Skeletal muscle tissue (tissue), 4 donors: ENCODE data around the gene DCDC2C. TPM values are rescaled to one million over a fixed set of nuclear protein-coding genes. Genes with fewer than 3 reads are reported as not detected.

ENCODE experiments used
- H3K27ac ChIP-seq: one replicate; pipeline ENCODE4 v1.7.0; 2013; ENCODE audit warnings: mild to moderate bottlenecking, low read depth, low read length, inconsistent platforms
- H3K27me3 ChIP-seq, 3 donors: one replicate each; pipeline ENCODE4 v1.7.0; 2013; ENCODE audit warnings: low read length in 3 of 3; ENCODE audit not compliant: control insufficient read depth in 3 of 3, insufficient read depth in 3 of 3
- H3K36me3 ChIP-seq, 3 donors: one replicate each; pipeline ENCODE4 v1.7.0; 2013; ENCODE audit warnings: low read length in 3 of 3; ENCODE audit not compliant: control insufficient read depth in 3 of 3, insufficient read depth in 3 of 3
- H3K4me1 ChIP-seq, 3 donors: one replicate each; pipeline ENCODE4 v1.7.0; 2013; ENCODE audit warnings: low read length in 3 of 3, mild to moderate bottlenecking in 3 of 3; ENCODE audit not compliant: control insufficient read depth in 3 of 3, insufficient read depth in 3 of 3
- H3K4me3 ChIP-seq, 3 donors: one replicate each; pipeline ENCODE4 v1.7.0; 2013; ENCODE audit warnings: low read length in 3 of 3
- H3K9ac ChIP-seq, 3 donors: one replicate each; pipeline ENCODE4 v1.7.0; 2013; ENCODE audit warnings: low read length in 3 of 3, mild to moderate bottlenecking in 3 of 3, moderate library complexity in 2 of 3, low read depth in 1 of 3
- H3K9me3 ChIP-seq, 3 donors: one replicate each; pipeline ENCODE4 v1.7.0; 2013; ENCODE audit warnings: low read length in 3 of 3; ENCODE audit not compliant: control insufficient read depth in 3 of 3
- total RNA-seq: library from RNA; depleted of rRNA; stranded (reverse); fragments of >200 nt; gene quantifications from one replicate; pipeline ENCODE4 v1.2.3, GENCODE V29; 2014
- donor health status: Osteomylitis.

The DCDC2C gene
- total RNA-seq, 1 donor from 2014 or later = not detected

GRCh38 chr2:3661149-3661660 lies 42.2 kb upstream of the DCDC2C start:
- H3K36me3 ChIP-seq = no peaks in the 10 kb centered on the region
- no peaks in the 10 kb centered on the region for H3K9me3 ChIP-seq
- no peak overlapping the region for H3K27ac ChIP-seq
- H3K4me1 ChIP-seq = peaks cover 5 to 12% (median 5%) of the 10 kb centered on the region in 3 donors
- no peak overlapping the region for H3K9ac ChIP-seq
- H3K27me3 ChIP-seq = no peaks in the 10 kb centered on the region
- no peak overlapping the region for H3K4me3 ChIP-seq

- H3K4me1 ChIP-seq = peaks cover 5 to 12% (median 5%) of the 10 kb centered on the region in 3 donors
- no peak overlapping the region for H3K27ac ChIP-seq
- no peak overlapping the region for H3K4me3 ChIP-seq
- no peak overlapping the region for H3K9ac ChIP-seq
- peaks cover 4 to 8% (median 7%) of the 10 kb centered on the region in 3 donors for H3K27me3 ChIP-seq
- no peaks in the 10 kb centered on the region for H3K36me3 ChIP-seq
- H3K9me3 ChIP-seq = no peaks in the 10 kb centered on the region
These were observed 41.1 kb upstream of the DCDC2C start for GRCh38 chr2:3662239-3662638.

GRCh38 chr2:3664118-3664517 lies 39.3 kb upstream of the DCDC2C start:
- H3K4me3 ChIP-seq = no peak overlapping the region
- peaks cover 2 to 8% (median 4%) of the 10 kb centered on the region in 3 donors for H3K4me1 ChIP-seq
- no peaks in the 10 kb centered on the region for H3K36me3 ChIP-seq
- no peak overlapping the region for H3K9ac ChIP-seq
- peaks cover 4 to 13% (median 8%) of the 10 kb centered on the region in 3 donors for H3K27me3 ChIP-seq
- H3K9me3 ChIP-seq = no peaks in the 10 kb centered on the region
- H3K27ac ChIP-seq = no peak overlapping the region

GRCh38 chr2:3664925-3665324 lies 38.5 kb upstream of the DCDC2C start:
- H3K27ac ChIP-seq = no peak overlapping the region

GRCh38 chr2:3665886-3666612 lies 37.3 kb upstream of the DCDC2C start:
- H3K36me3 ChIP-seq = no peaks in the 10 kb centered on the region
- H3K9me3 ChIP-seq = no peaks in the 10 kb centered on the region
- H3K27me3 ChIP-seq = peaks cover 4 to 19% (median 8%) of the 10 kb centered on the region in 3 donors
- no peak overlapping the region for H3K4me3 ChIP-seq
- H3K9ac ChIP-seq = no peak overlapping the region
- no peak overlapping the region for H3K27ac ChIP-seq
- no peaks in the 10 kb centered on the region for H3K4me1 ChIP-seq

More at GRCh38 chr2:3664925-3665324, 38.5 kb upstream of the DCDC2C start:
- H3K9ac ChIP-seq = no peak overlapping the region
- H3K27me3 ChIP-seq = peaks cover 4 to 16% (median 8%) of the 10 kb centered on the region in 3 donors
- peaks cover 0 to under 1% (median 0%) of the 10 kb centered on the region in 3 donors for H3K4me1 ChIP-seq
- H3K4me3 ChIP-seq = no peak overlapping the region
- H3K9me3 ChIP-seq = no peaks in the 10 kb centered on the region
- H3K36me3 ChIP-seq = no peaks in the 10 kb centered on the region

GRCh38 chr2:3666613-3666975 lies 36.8 kb upstream of the DCDC2C start:
- H3K9me3 ChIP-seq = no peaks in the 10 kb centered on the region
- H3K9ac ChIP-seq = no peak overlapping the region

GRCh38 chr2:3667151-3667631 lies 36.2 kb upstream of the DCDC2C start:
- Histone ChIP-seq H3K4me3 (no peak overlapping the region), H3K9ac (no peak overlapping the region), H3K27ac (no peak overlapping the region), H3K9me3 (no peaks in the 10 kb centered on the region), H3K27me3 (peaks cover 4 to 22% (median 8%) of the 10 kb centered on the region in 3 donors), H3K4me1 (no peaks in the 10 kb centered on the region), H3K36me3 (no peaks in the 10 kb centered on the region)

More at GRCh38 chr2:3666613-3666975, 36.8 kb upstream of the DCDC2C start:
- Histone ChIP-seq H3K4me3 (no peak overlapping the region), H3K27me3 (peaks cover 4 to 22% (median 8%) of the 10 kb centered on the region in 3 donors), H3K27ac (no peak overlapping the region), H3K36me3 (no peaks in the 10 kb centered on the region), H3K4me1 (no peaks in the 10 kb centered on the region)

- peaks cover 4 to 22% (median 8%) of the 10 kb centered on the region in 3 donors for H3K27me3 ChIP-seq
- H3K4me3 ChIP-seq = no peak overlapping the region
- H3K36me3 ChIP-seq = no peaks in the 10 kb centered on the region
- no peak overlapping the region for H3K9ac ChIP-seq
- no peaks in the 10 kb centered on the region for H3K4me1 ChIP-seq
- H3K27ac ChIP-seq = no peak overlapping the region
- no peaks in the 10 kb centered on the region for H3K9me3 ChIP-seq
These were observed 33.7 kb upstream of the DCDC2C start for GRCh38 chr2:3669656-3670055.

- Histone ChIP-seq H3K9me3 (no peaks in the 10 kb centered on the region), H3K4me3 (no peak overlapping the region), H3K27ac (no peak overlapping the region), H3K36me3 (no peaks in the 10 kb centered on the region), H3K4me1 (no peaks in the 10 kb centered on the region), H3K9ac (no peak overlapping the region), H3K27me3 (peaks cover 4 to 22% (median 8%) of the 10 kb centered on the region in 3 donors)
These were observed 33.0 kb upstream of the DCDC2C start for GRCh38 chr2:3670376-3670775.

- H3K27ac ChIP-seq = no peak overlapping the region
- H3K36me3 ChIP-seq = no peaks in the 10 kb centered on the region
- no peak overlapping the region for H3K4me3 ChIP-seq
- H3K9ac ChIP-seq = no peak overlapping the region
- H3K4me1 ChIP-seq = no peaks in the 10 kb centered on the region
- H3K27me3 ChIP-seq = peaks cover 4 to 22% (median 8%) of the 10 kb centered on the region in 3 donors
- H3K9me3 ChIP-seq = no peaks in the 10 kb centered on the region
These were observed 32.4 kb upstream of the DCDC2C start for GRCh38 chr2:3670941-3671340.
